Endothelial cell of umbilical vein (primary cell): Measurements from ENCODE around the gene ACR. TPM values are rescaled to one million over a fixed set of nuclear protein-coding genes. Genes with fewer than 3 reads are reported as not detected.

Experiments
- BruUV-seq: library from RNA; stranded (reverse); fragments of 400-500 nt; replicated peaks from 2 replicates; lab custom pipeline; 2021; lab: Mats Ljungman, UMichigan
- CTCF ChIA-PET: fragments of 300-600, 350-600 bp; sonication (Branson Sonifier 250); formaldehyde crosslinking; loops from one replicate; lab custom pipeline; 2021; ENCODE audit warnings: antibody characterized with exemption, inconsistent platforms; lab: Charles Lee
- POLR2A ChIA-PET: fragments of 300-600, 350-600 bp; sonication (Branson Sonifier 250); formaldehyde crosslinking; loops from one replicate; lab custom pipeline; 2021; ENCODE audit warnings: antibody characterized with exemption, inconsistent platforms; lab: Charles Lee
- DNase-seq: peaks from one replicate; pipeline ENCODE4 v3.0.0-alpha.2; 2011; ENCODE audit warnings: low read depth, low spot score
- FAIRE-seq: peaks from 2 replicates; lab custom pipeline; 2011; peaks lifted over from hg19 to GRCh38; lab: Jason Lieb, UNC
- H2AFZ ChIP-seq: 2 replicates; pipeline ENCODE4 v1.6.0; 2012; ENCODE audit warnings: low read depth, low read length, control low read depth, inconsistent platforms
- H3K27ac ChIP-seq: 2 replicates; pipeline ENCODE4 v1.5.1; 2011; ENCODE audit warnings: low read depth, mild to moderate bottlenecking, control low read depth, low read length, moderate library complexity; ENCODE audit not compliant: insufficient read depth
- H3K27me3 ChIP-seq, 2 experiments: 2 replicates each; pipeline versions ENCODE4 v1.6.0 to v1.6.1; 2011; ENCODE audit warnings: low read length in 2 of 2, mixed read lengths in 1 of 2; ENCODE audit not compliant: control insufficient read depth in 2 of 2, insufficient read depth in 2 of 2
- H3K36me3 ChIP-seq, 2 experiments: 2 replicates in 1 of 2; 3 replicates in 1 of 2; pipeline ENCODE4 v1.5.1; 2011; ENCODE audit warnings: low read length in 2 of 2, mild to moderate bottlenecking in 1 of 2, moderate library complexity in 1 of 2; ENCODE audit not compliant: control insufficient read depth in 2 of 2, insufficient read depth in 2 of 2; ENCODE audit errors: extremely low read depth in 1 of 2
- H3K4me1 ChIP-seq: 3 replicates; pipeline ENCODE4 v1.5.1; 2011; ENCODE audit warnings: mild to moderate bottlenecking, low read length; ENCODE audit not compliant: control insufficient read depth, insufficient read depth; ENCODE audit errors: extremely low read depth
- H3K4me2 ChIP-seq: 2 replicates; pipeline ENCODE4 v1.6.1; 2011; ENCODE audit warnings: low read length, control low read depth, mixed read lengths; ENCODE audit not compliant: insufficient read depth
- H3K4me3 ChIP-seq, 3 experiments: fragments of 200-600 bp in 1 of 3; sonication (generic), shearing (Covaris generic) in 1 of 3; replicated peaks in 1 of 3; 2 replicates each; pipeline ENCODE4 v1.5.1; 2011 to 2016; ENCODE audit warnings: control low read depth in 3 of 3, low read length in 3 of 3, mild to moderate bottlenecking in 2 of 3, inconsistent platforms in 1 of 3, low read depth in 1 of 3, moderate library complexity in 1 of 3; ENCODE audit not compliant: insufficient read depth in 1 of 3
- H3K79me2 ChIP-seq: 2 replicates; pipeline ENCODE4 v1.6.0; 2012; ENCODE audit warnings: low read length, inconsistent platforms; ENCODE audit not compliant: control insufficient read depth, insufficient read depth
- H3K9ac ChIP-seq: replicated peaks from 2 replicates; pipeline ENCODE3; 2011; ENCODE audit warnings: low read length, control low read depth; ENCODE audit not compliant: insufficient read depth; ENCODE audit errors: extremely low read depth
- H3K9me1 ChIP-seq: replicated peaks from 3 replicates; pipeline ENCODE4 v1.6.0; 2011; ENCODE audit warnings: mild to moderate bottlenecking, low read length; ENCODE audit not compliant: control insufficient read depth, insufficient read depth; ENCODE audit errors: extremely low read depth
- H3K9me3 ChIP-seq: replicated peaks from 2 replicates; pipeline ENCODE4 v1.5.1; 2012; ENCODE audit warnings: low read length, inconsistent platforms; ENCODE audit not compliant: control insufficient read depth, insufficient read depth
- H4K20me1 ChIP-seq: replicated peaks from 2 replicates; pipeline ENCODE3; 2011; ENCODE audit warnings: mild to moderate bottlenecking, low read length; ENCODE audit not compliant: control insufficient read depth, insufficient read depth; ENCODE audit errors: extremely low read depth
- CTCF ChIP-seq, 2 donors: IDR thresholded peaks; 1 replicate in 1 of 2; 2 replicates in 1 of 2; pipeline ENCODE4 v1.5.1; 2011; ENCODE audit warnings: low read length in 2 of 2, mild to moderate bottlenecking in 2 of 2, moderate library complexity in 2 of 2, control low read depth in 1 of 2, inconsistent platforms in 1 of 2, low read depth in 1 of 2; ENCODE audit not compliant: insufficient read depth in 1 of 2; ENCODE audit errors: extremely low read depth in 1 of 2
- EZH2 ChIP-seq: IDR thresholded peaks from 2 replicates; pipeline ENCODE4 v1.6.1; 2012; ENCODE audit warnings: borderline replicate concordance, low read depth, mild to moderate bottlenecking, moderate library complexity, low read length, inconsistent platforms; ENCODE audit not compliant: severe bottlenecking
- FOS ChIP-seq: IDR thresholded peaks from 2 replicates; pipeline ENCODE4 v1.6.1; 2011; ENCODE audit warnings: mild to moderate bottlenecking, low read length, moderate library complexity, borderline replicate concordance; ENCODE audit not compliant: insufficient read depth
- GATA2 ChIP-seq: IDR thresholded peaks from 2 replicates; pipeline ENCODE4 v1.7.0; 2011; ENCODE audit warnings: low read depth, mild to moderate bottlenecking, moderate library complexity, mixed read lengths, low read length; ENCODE audit not compliant: insufficient read length, insufficient read depth
- JUN ChIP-seq: IDR thresholded peaks from 2 replicates; pipeline ENCODE4 v1.6.1; 2011; ENCODE audit warnings: borderline replicate concordance, low read depth; ENCODE audit not compliant: insufficient read length, insufficient read depth
- MYC ChIP-seq: IDR thresholded peaks from one replicate; pipeline ENCODE4 v1.6.1; 2011; ENCODE audit warnings: mild to moderate bottlenecking, low read depth, low read length
- POLR2A ChIP-seq: IDR thresholded peaks from 2 replicates; pipeline ENCODE4 v1.6.1; 2012; ENCODE audit warnings: low read depth, mild to moderate bottlenecking, control low read depth, low read length
- POLR2AphosphoS5 ChIP-seq: IDR thresholded peaks from 2 replicates; pipeline ENCODE4 v1.6.1; 2012; ENCODE audit warnings: low read depth, mild to moderate bottlenecking, control low read depth, low read length, moderate library complexity; ENCODE audit not compliant: insufficient read depth
- dilution Hi-C: fragments of 300-500 bp; cut with MboI; formaldehyde crosslinking; loops from one replicate; pipeline ENCODE4 v1.15.0; 2019; ENCODE audit warnings: low sequenced_read_pairs; ENCODE audit not compliant: extremely low pct_ligation_motif_present
- intact Hi-C: fragments of 100-400 bp; cut with micrococcal nuclease; formaldehyde crosslinking; loops from one replicate; pipeline ENCODE4 v1.10.0; 2022
- polyA plus RNA-seq, 4 experiments: library from polyadenylated mRNA; depleted of rRNA in 3 of 4; stranded (reverse) in 3 of 4; unstranded in 1 of 4; fragments of >200 nt; gene quantifications; 2 replicates each; pipeline versions ENCODE4 v1.2.1 to v1.2.3, GENCODE V29; 2011 to 2012; ENCODE audit warnings: missing spikeins in 1 of 4
- total RNA-seq: library from RNA; stranded (reverse); gene quantifications from 2 replicates; pipeline ENCODE4 v1.2.3, GENCODE V29; 2021
- TF ChIP-seq, protein P1 (sequence below): IDR thresholded peaks from 2 replicates; pipeline ENCODE4 v1.6.1; 2011; ENCODE audit not compliant: insufficient read depth, insufficient read length

ACR gene
- total and polyA plus RNA-seq, 2 donors (not counting 3 experiments of a cell fraction or from before 2014, with no cell fraction given) = 0.91 to 4.1 TPM

- BruUV-seq = no TSS peak
- Histone ChIP-seq H3K27me3 (no peaks in the 10 kb centered on the region), H3K9ac (no peak overlapping the region), H2AFZ (no peak overlapping the region), H3K4me2 (no peak overlapping the region), H3K79me2 (peaks cover 7% of the 10 kb centered on the region), H3K36me3 (peaks cover 32 to 74% of the 10 kb centered on the region in 2 experiments), H3K27ac (no peak overlapping the region), H3K4me3 (no peak overlapping the region), H4K20me1 (no peaks in the 10 kb centered on the region), H3K9me3 (no peaks in the 10 kb centered on the region), H3K9me1 (no peaks in the 10 kb centered on the region), H3K4me1 (no peaks in the 10 kb centered on the region)
- CTCF ChIA-PET = no interaction called here
- TF ChIP-seq JUN (no peak), POLR2A (no peak), MYC (no peak), CTCF (IDR thresholded peaks at IDR 0.05; ENCODE audit: extremely low read depth in 1 of 2, insufficient read depth in 1 of 2, low read depth in 1 of 2, low read length in 2 of 2) (no peak), POLR2AphosphoS5 (no peak), FOS (no peak), EZH2 (no peak), GATA2 (no peak)
- TF ChIP-seq, protein P1, sequence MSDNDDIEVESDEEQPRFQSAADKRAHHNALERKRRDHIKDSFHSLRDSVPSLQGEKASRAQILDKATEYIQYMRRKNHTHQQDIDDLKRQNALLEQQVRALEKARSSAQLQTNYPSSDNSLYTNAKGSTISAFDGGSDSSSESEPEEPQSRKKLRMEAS = no peak
- DNase-seq = no peak
- no peak for FAIRE-seq
- POLR2A ChIA-PET = no interaction called here
- dilution Hi-C loops = no loop called here
- intact Hi-C loops = no loop called here
Measured at GRCh38 chr22:50715776-50716175, 22.2 kb upstream of the ACR start.
